GM23338 (cell line): ENCODE measurements around the gene ARSI. TPM values are rescaled to one million over a fixed set of nuclear protein-coding genes. Genes with fewer than 3 reads are reported as not detected.

ENCODE experiments used
- ATAC-seq: fragments of 200-7000 bp; cut with Tn5 transposase; 3 replicates; pipeline ENCODE4 v1.9.1; 2020
- DNase-seq: peaks from one replicate; pipeline ENCODE4 v3.0.0-alpha.2; 2015; ENCODE audit warnings: low spot score
- H2AFZ ChIP-seq: fragments of 200-600 bp; sonication (generic); 2 replicates; pipeline ENCODE4 v1.8.0; 2016; ENCODE audit warnings: antibody characterized with exemption, mild to moderate bottlenecking, moderate library complexity
- H3F3A ChIP-seq: fragments of 200-600 bp; sonication (generic); replicated peaks from 2 replicates; pipeline ENCODE4 v1.8.0; 2017; ENCODE audit warnings: antibody characterized with exemption, mixed run types, low read depth
- H3K27ac ChIP-seq: fragments of 200-600 bp; sonication (generic); 2 replicates; pipeline ENCODE4 v1.6.1; 2016; ENCODE audit warnings: low read depth
- H3K27me3 ChIP-seq: fragments of 200-600 bp; sonication (generic); 2 replicates; pipeline ENCODE4 v1.8.0; 2016; ENCODE audit warnings: mild to moderate bottlenecking, mixed run types, moderate library complexity; ENCODE audit not compliant: insufficient read depth
- H3K36me3 ChIP-seq: fragments of 200-600 bp; sonication (generic); 2 replicates; pipeline ENCODE4 v1.8.0; 2016; ENCODE audit warnings: mild to moderate bottlenecking; ENCODE audit not compliant: insufficient read depth
- H3K4me1 ChIP-seq: fragments of 200-600 bp; sonication (generic); 2 replicates; pipeline ENCODE4 v1.8.0; 2016; ENCODE audit warnings: mild to moderate bottlenecking, moderate library complexity; ENCODE audit not compliant: insufficient read depth
- H3K4me2 ChIP-seq: fragments of 200-600 bp; sonication (generic); 2 replicates; pipeline ENCODE4 v1.7.1; 2017; ENCODE audit warnings: mixed run types
- H3K4me3 ChIP-seq: fragments of 200-600 bp; sonication (generic); 2 replicates; pipeline ENCODE4 v1.6.1; 2016; ENCODE audit warnings: mixed run types
- H3K79me2 ChIP-seq: fragments of 200-600 bp; sonication (generic); replicated peaks from 2 replicates; pipeline ENCODE4 v1.8.0; 2017; ENCODE audit warnings: mild to moderate bottlenecking; ENCODE audit not compliant: insufficient read depth
- H3K9me2 ChIP-seq: fragments of 200-600 bp; sonication (generic); 2 replicates; pipeline ENCODE4 v1.8.0; 2017; ENCODE audit not compliant: insufficient read depth
- H4K20me1 ChIP-seq: fragments of 200-600 bp; sonication (generic); replicated peaks from 2 replicates; pipeline ENCODE4 v1.8.0; 2017; ENCODE audit warnings: mild to moderate bottlenecking; ENCODE audit not compliant: insufficient read depth
- H3K27ac Mint-ChIP-seq: 2 replicates; pipeline ENCODE4 v1.8.0; 2020; ENCODE audit warnings: inconsistent platforms, mild to moderate bottlenecking, moderate library complexity, mixed read lengths
- H3K27me3 Mint-ChIP-seq: 3 replicates; pipeline ENCODE4 v1.8.0; 2022; ENCODE audit warnings: low read depth, mild to moderate bottlenecking, moderate library complexity, mixed read lengths, inconsistent platforms; ENCODE audit not compliant: insufficient read depth, poor library complexity
- H3K36me3 Mint-ChIP-seq: 3 replicates; pipeline ENCODE4 v1.8.0; 2021; ENCODE audit warnings: low read depth, mild to moderate bottlenecking, inconsistent platforms, moderate library complexity, mixed read lengths
- H3K4me1 Mint-ChIP-seq: 3 replicates; pipeline ENCODE4 v1.8.0; 2020; ENCODE audit warnings: mild to moderate bottlenecking, inconsistent platforms, mixed read lengths
- H3K4me3 Mint-ChIP-seq: 3 replicates; pipeline ENCODE4 v1.8.0; 2021; ENCODE audit warnings: moderate library complexity, mild to moderate bottlenecking, inconsistent platforms, mixed read lengths
- H3K9me3 Mint-ChIP-seq: 3 replicates; pipeline ENCODE4 v1.8.0; 2020; ENCODE audit warnings: moderate library complexity, mild to moderate bottlenecking, inconsistent platforms, mixed read lengths
- CTCF ChIP-seq, 2 experiments: fragments of 200-600 bp in 1 of 2; sonication (generic) in 1 of 2; conservative IDR thresholded peaks; 2 replicates each; pipeline versions ENCODE4 v1.5.1 to v1.6.1; 2016 to 2017; ENCODE audit warnings: antibody characterized with exemption in 2 of 2, low read depth in 2 of 2, mild to moderate bottlenecking in 2 of 2, moderate library complexity in 1 of 2
- ETS1 ChIP-seq: IDR thresholded peaks from 2 replicates; pipeline ENCODE4 v1.6.1; 2016; ENCODE audit warnings: antibody characterized with exemption
- EZH2 ChIP-seq: fragments of 200-600 bp; sonication (generic); IDR thresholded peaks from one replicate; pipeline ENCODE4 v1.8.0; 2017; ENCODE audit warnings: antibody characterized with exemption, mild to moderate bottlenecking, low read depth; ENCODE audit not compliant: unreplicated experiment
- STAT1 ChIP-seq: IDR thresholded peaks from one replicate; pipeline ENCODE4 v1.6.1; 2016; ENCODE audit warnings: antibody characterized with exemption; ENCODE audit not compliant: unreplicated experiment
- ZNF331 ChIP-seq: fragments of 250-450 bp; sonication (Bioruptor Pico); IDR thresholded peaks from 2 replicates; pipeline ENCODE4 v1.5.0; 2020; ENCODE audit warnings: low read depth, mild to moderate bottlenecking, moderate library complexity
- ZNF462 ChIP-seq: fragments of 250-450 bp; sonication (Bioruptor Pico); IDR thresholded peaks from 2 replicates; pipeline ENCODE4 v1.5.0; 2020; ENCODE audit warnings: mild to moderate bottlenecking, moderate library complexity
- polyA plus RNA-seq: library from polyadenylated mRNA; unstranded; fragments of >200 nt; fragmentation: Nextera tagmentation; extraction: Ambion mirVana; gene quantifications from 2 replicates; pipeline ENCODE4 v1.2.1, GENCODE V29; 2016
- total RNA-seq: library from RNA; depleted of rRNA; stranded (reverse); fragments of >200 nt; shearing (Covaris generic); gene quantifications from 2 replicates; pipeline ENCODE4 v1.2.3, GENCODE V29; 2014

The ARSI gene
- total and polyA plus RNA-seq, 2 experiments from 2014 or later: 0.99 to 6.9 TPM

- H3K79me2 ChIP-seq: no peaks in the 10 kb centered on the region
- no peaks in the 10 kb centered on the region for H3F3A ChIP-seq
- DNase-seq (no peak), ATAC-seq (no peak)
- Mint-ChIP-seq H3K4me1 (no peaks in the 10 kb centered on the region), H3K36me3 (no peaks in the 10 kb centered on the region), H3K4me3 (no peak overlapping the region), H3K9me3 (no peaks in the 10 kb centered on the region), H3K27ac (no peak overlapping the region), H3K27me3 (peaks cover 6% of the 10 kb centered on the region)
- no peak overlapping the region for H2AFZ ChIP-seq
- no peak overlapping the region for H3K4me3 ChIP-seq
- TF ChIP-seq CTCF (conservative IDR thresholded peaks at IDR 0.05; ENCODE audit: low read depth in 2 of 2) (no peak), EZH2 (no peak), ETS1 (no peak), ZNF331 (CRISPR knock-in tag) (no peak), ZNF462 (CRISPR knock-in tag) (no peak), STAT1 (no peak)
- H3K9me2 ChIP-seq: no peaks in the 10 kb centered on the region
- no peaks in the 10 kb centered on the region for H3K27me3 ChIP-seq
- H3K36me3 ChIP-seq: no peaks in the 10 kb centered on the region
- no peaks in the 10 kb centered on the region for H3K4me1 ChIP-seq
- no peak overlapping the region for H3K27ac ChIP-seq
- H4K20me1 ChIP-seq: no peaks in the 10 kb centered on the region
- H3K4me2 ChIP-seq: no peak overlapping the region
Measured at GRCh38 chr5:150247726-150248125, 55.0 kb downstream of the ARSI start.
